Measurements from ENCODE around the gene MYO5A.

Gene MYO5A

GRCh38 chr15:52338058-52338457 is 190.6 kb downstream of the MYO5A start:
- TF ChIP-seq CTCF (IDR thresholded peaks at IDR 0.05; ENCODE audit: low read depth, low read length) = no peak
- H3K4me3 ChIP-seq (replicated peaks in 1 of 2; ENCODE audit: low read depth in 2 of 2, low read length in 2 of 2) = no peak overlapping the region
- peak in 1 of 2 donors; percentile 38 for DNase-seq (ENCODE audit: low read depth in 2 of 2)

- no peak overlapping the region for H3K4me3 ChIP-seq (replicated peaks in 1 of 2; ENCODE audit: low read depth in 2 of 2, low read length in 2 of 2)
- peak; percentile 44 to 73 for DNase-seq (ENCODE audit: low read depth in 2 of 2)
- no peak for TF ChIP-seq CTCF (IDR thresholded peaks at IDR 0.05; ENCODE audit: low read depth, low read length)
Observed at GRCh38 chr15:52337198-52337853, 191.4 kb downstream of the MYO5A start.

GRCh38 chr15:52336529-52336928 is 192.2 kb downstream of the MYO5A start:
- H3K4me3 ChIP-seq (replicated peaks in 1 of 2; ENCODE audit: low read depth in 2 of 2, low read length in 2 of 2) = no peak overlapping the region
- no peak for DNase-seq (ENCODE audit: low read depth in 2 of 2)
- no peak for TF ChIP-seq CTCF (IDR thresholded peaks at IDR 0.05; ENCODE audit: low read depth, low read length)

GRCh38 chr15:52334491-52335160 is 194.1 kb downstream of the MYO5A start:
- DNase-seq (ENCODE audit: low read depth in 2 of 2) = peak in 1 of 2 donors; percentile 60
- TF ChIP-seq CTCF (IDR thresholded peaks at IDR 0.05; ENCODE audit: low read depth, low read length) = no peak
- no peak overlapping the region for H3K4me3 ChIP-seq (replicated peaks in 1 of 2; ENCODE audit: low read depth in 2 of 2, low read length in 2 of 2)

- peak; percentile 48 for TF ChIP-seq CTCF (IDR thresholded peaks at IDR 0.05; ENCODE audit: low read depth, low read length)
- peak; percentile 64 to 75 for DNase-seq (ENCODE audit: low read depth in 2 of 2)
- H3K4me3 ChIP-seq (replicated peaks in 1 of 2; ENCODE audit: low read depth in 2 of 2, low read length in 2 of 2) = no peak overlapping the region
Observed at GRCh38 chr15:52331490-52332240, 197.0 kb downstream of the MYO5A start.

GRCh38 chr15:52329987-52330386 is 198.7 kb downstream of the MYO5A start:
- DNase-seq (ENCODE audit: low read depth in 2 of 2) = peak; percentile 13 to 37
- TF ChIP-seq CTCF (IDR thresholded peaks at IDR 0.05; ENCODE audit: low read depth, low read length) = no peak

More at GRCh38 chr15:52329987-52330386, 198.7 kb downstream of the MYO5A start:
- H3K4me3 ChIP-seq (replicated peaks in 1 of 2; ENCODE audit: low read depth in 2 of 2, low read length in 2 of 2) = no peak overlapping the region
